Keratinocyte (primary cell): Measurements from ENCODE around the gene LIMA1. TPM values are rescaled to one million over a fixed set of nuclear protein-coding genes. Genes with fewer than 3 reads are reported as not detected.

ENCODE experiments used
- DNase-seq: peaks from one replicate; pipeline ENCODE4 v3.0.0-alpha.2; 2011; ENCODE audit warnings: low read depth, missing footprints, low spot score
- FAIRE-seq: peaks from 2 replicates; lab custom pipeline; 2011; peaks lifted over from hg19 to GRCh38; lab: Jason Lieb, UNC
- H2AFZ ChIP-seq: 2 replicates; pipeline ENCODE4 v1.6.0; 2012; ENCODE audit warnings: low read length, control low read depth, inconsistent platforms; ENCODE audit not compliant: control insufficient read depth
- H3K27ac ChIP-seq: 2 replicates; pipeline ENCODE4 v1.5.1; 2011; ENCODE audit warnings: low read length; ENCODE audit not compliant: control insufficient read depth, insufficient read depth
- H3K27me3 ChIP-seq: 3 replicates; pipeline ENCODE4 v1.6.0; 2011; ENCODE audit warnings: low read length; ENCODE audit not compliant: control insufficient read depth, insufficient read depth; ENCODE audit errors: extremely low read depth
- H3K36me3 ChIP-seq, 2 experiments: 2 replicates in 1 of 2; 3 replicates in 1 of 2; pipeline ENCODE4 v1.5.1; 2011; ENCODE audit warnings: low read length in 2 of 2, mild to moderate bottlenecking in 1 of 2; ENCODE audit not compliant: control insufficient read depth in 2 of 2, insufficient read depth in 2 of 2; ENCODE audit errors: extremely low read depth in 1 of 2
- H3K4me1 ChIP-seq: 3 replicates; pipeline ENCODE4 v1.5.1; 2011; ENCODE audit warnings: low read length; ENCODE audit not compliant: control insufficient read depth, insufficient read depth; ENCODE audit errors: extremely low read depth
- H3K4me2 ChIP-seq: 3 replicates; pipeline ENCODE4 v1.6.0; 2011; ENCODE audit warnings: low read depth, low read length; ENCODE audit not compliant: control insufficient read depth, insufficient read depth; ENCODE audit errors: extremely low read depth
- H3K4me3 ChIP-seq, 3 experiments: fragments of 200-600 bp in 1 of 3; sonication (generic) in 1 of 3; 2 replicates in 2 of 3; 3 replicates in 1 of 3; pipeline ENCODE4 v1.5.1; 2011 to 2016; ENCODE audit warnings: low read length in 3 of 3, mild to moderate bottlenecking in 3 of 3, control low read depth in 2 of 3, inconsistent platforms in 1 of 3, low read depth in 1 of 3, mixed read lengths in 1 of 3, mixed run types in 1 of 3, moderate library complexity in 1 of 3; ENCODE audit not compliant: control insufficient read depth in 2 of 3, insufficient read depth in 2 of 3; ENCODE audit errors: extremely low read depth in 1 of 3
- H3K79me2 ChIP-seq: 2 replicates; pipeline ENCODE4 v1.6.0; 2012; ENCODE audit warnings: low read length; ENCODE audit not compliant: control insufficient read depth, insufficient read depth
- H3K9ac ChIP-seq: 3 replicates; pipeline ENCODE4 v1.6.0; 2011; ENCODE audit warnings: low read length; ENCODE audit not compliant: control insufficient read depth, insufficient read depth; ENCODE audit errors: extremely low read depth
- H3K9me1 ChIP-seq: 3 replicates; pipeline ENCODE4 v1.6.0; 2011; ENCODE audit warnings: low read length; ENCODE audit not compliant: control insufficient read depth, insufficient read depth; ENCODE audit errors: extremely low read depth
- H3K9me3 ChIP-seq: 2 replicates; pipeline ENCODE4 v1.5.1; 2012; ENCODE audit warnings: low read depth, low read length; ENCODE audit not compliant: control insufficient read depth
- H4K20me1 ChIP-seq: 3 replicates; pipeline ENCODE4 v1.6.0; 2011; ENCODE audit warnings: low read length; ENCODE audit not compliant: control insufficient read depth, insufficient read depth; ENCODE audit errors: extremely low read depth
- EZH2 ChIP-seq: IDR thresholded peaks from one replicate; pipeline ENCODE4 v1.6.1; 2012; ENCODE audit warnings: inconsistent platforms, mild to moderate bottlenecking, low read length, moderate library complexity
- dilution Hi-C: fragments of 300-500 bp; cut with MboI; formaldehyde crosslinking; loops from one replicate; pipeline ENCODE4 v1.7.0; 2020; ENCODE audit warnings: low sequenced_read_pairs; ENCODE audit not compliant: extremely low pct_ligation_motif_present
- polyA plus RNA-seq, 5 experiments: library from polyadenylated mRNA; depleted of rRNA in 3 of 5; stranded (reverse) in 3 of 5; stranded (forward) in 1 of 5; unstranded in 1 of 5; fragments of >200 nt; gene quantifications; 1 replicate in 1 of 5; 2 replicates in 3 of 5; 3 replicates in 1 of 5; pipeline versions ENCODE4 v1.2.1 to v1.2.3, GENCODE V29; 2011 to 2012; ENCODE audit warnings: missing spikeins in 2 of 5, low read depth in 1 of 5, low replicate concordance in 1 of 5
- TF ChIP-seq, protein P1 (sequence below), 3 experiments: IDR thresholded peaks in 1 of 3; conservative IDR thresholded peaks in 1 of 3; optimal IDR thresholded peaks in 1 of 3; 2 replicates in 2 of 3; 3 replicates in 1 of 3; pipeline versions ENCODE3 to v1.5.1; 2011; ENCODE audit warnings: low read length in 3 of 3, mild to moderate bottlenecking in 3 of 3, moderate library complexity in 2 of 3, control low read depth in 1 of 3, inconsistent platforms in 1 of 3; ENCODE audit not compliant: insufficient read depth in 2 of 3; ENCODE audit errors: extremely low read depth in 1 of 3

The LIMA1 gene
- polyA plus RNA-seq, 1 donor (not counting 4 experiments of a cell fraction or from before 2014, with no cell fraction given), result 510 TPM

DNA sequence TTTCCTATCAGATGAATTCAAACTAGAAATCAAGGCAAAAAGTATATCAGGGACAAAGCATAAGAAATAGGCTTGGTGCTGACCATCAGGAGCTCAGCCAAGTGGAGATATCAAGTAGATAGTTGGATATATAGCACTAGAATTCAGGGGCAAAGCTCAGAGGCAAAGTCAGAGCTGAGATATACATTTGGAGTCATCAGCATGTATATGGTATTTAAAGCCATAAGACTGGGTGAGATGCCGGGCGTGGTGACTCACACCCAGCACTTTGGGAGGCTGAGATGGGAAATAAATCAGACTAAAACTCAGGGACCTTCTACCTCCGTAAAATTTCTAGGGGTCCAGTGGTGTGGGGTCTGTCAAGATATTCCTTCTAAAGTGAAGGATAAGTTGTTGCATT is 38.9 kb upstream of the LIMA1 start:
- H3K4me2 ChIP-seq, result no peak overlapping the region
- TF ChIP-seq EZH2, result no peak
- TF ChIP-seq, protein P1, sequence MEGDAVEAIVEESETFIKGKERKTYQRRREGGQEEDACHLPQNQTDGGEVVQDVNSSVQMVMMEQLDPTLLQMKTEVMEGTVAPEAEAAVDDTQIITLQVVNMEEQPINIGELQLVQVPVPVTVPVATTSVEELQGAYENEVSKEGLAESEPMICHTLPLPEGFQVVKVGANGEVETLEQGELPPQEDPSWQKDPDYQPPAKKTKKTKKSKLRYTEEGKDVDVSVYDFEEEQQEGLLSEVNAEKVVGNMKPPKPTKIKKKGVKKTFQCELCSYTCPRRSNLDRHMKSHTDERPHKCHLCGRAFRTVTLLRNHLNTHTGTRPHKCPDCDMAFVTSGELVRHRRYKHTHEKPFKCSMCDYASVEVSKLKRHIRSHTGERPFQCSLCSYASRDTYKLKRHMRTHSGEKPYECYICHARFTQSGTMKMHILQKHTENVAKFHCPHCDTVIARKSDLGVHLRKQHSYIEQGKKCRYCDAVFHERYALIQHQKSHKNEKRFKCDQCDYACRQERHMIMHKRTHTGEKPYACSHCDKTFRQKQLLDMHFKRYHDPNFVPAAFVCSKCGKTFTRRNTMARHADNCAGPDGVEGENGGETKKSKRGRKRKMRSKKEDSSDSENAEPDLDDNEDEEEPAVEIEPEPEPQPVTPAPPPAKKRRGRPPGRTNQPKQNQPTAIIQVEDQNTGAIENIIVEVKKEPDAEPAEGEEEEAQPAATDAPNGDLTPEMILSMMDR (optimal IDR thresholded peaks at IDR 0.05 in 1 of 3, IDR thresholded peaks at IDR 0.05 in 1 of 3, conservative IDR thresholded peaks at IDR 0.05 in 1 of 3; ENCODE audit: extremely low read depth in 1 of 3, insufficient read depth in 2 of 3, low read length in 3 of 3), result no peak
- no peaks in the 10 kb centered on the region for H3K27me3 ChIP-seq
- DNase-seq (no peak), FAIRE-seq (no peak)
- no peak overlapping the region for H2AFZ ChIP-seq
- no peaks in the 10 kb centered on the region for H3K9me1 ChIP-seq
- H3K9me3 ChIP-seq, result no peaks in the 10 kb centered on the region
- no peaks in the 10 kb centered on the region for H4K20me1 ChIP-seq
- no peaks in the 10 kb centered on the region for H3K79me2 ChIP-seq
- H3K4me1 ChIP-seq, result no peaks in the 10 kb centered on the region
- H3K27ac ChIP-seq, result no peak overlapping the region
- no peak overlapping the region for H3K4me3 ChIP-seq
- H3K9ac ChIP-seq, result no peak overlapping the region
- dilution Hi-C loops, result no loop called here
- no peaks in the 10 kb centered on the region for H3K36me3 ChIP-seq

DNA sequence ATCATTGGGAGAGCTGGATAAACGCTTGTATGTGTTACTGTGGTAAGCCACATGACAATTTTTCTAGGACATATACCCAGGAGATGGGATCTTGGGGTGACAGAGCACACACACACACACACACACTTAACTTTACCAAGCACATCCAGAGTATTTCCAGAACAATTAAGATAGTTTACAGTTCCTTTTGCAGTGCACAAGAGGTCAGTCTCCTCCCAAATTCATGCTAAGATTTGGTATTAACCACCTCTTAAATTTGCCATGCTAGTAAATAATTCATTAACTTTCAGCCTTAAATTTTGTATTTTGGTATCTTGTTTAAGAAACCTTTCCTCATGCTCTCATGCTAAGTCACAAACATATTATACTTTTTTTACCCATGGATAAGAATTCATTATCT is 33.9 kb upstream of the LIMA1 start:
- Histone ChIP-seq H2AFZ (no peak overlapping the region), H3K27me3 (no peaks in the 10 kb centered on the region), H3K79me2 (no peaks in the 10 kb centered on the region), H3K4me2 (no peak overlapping the region), H3K9ac (no peak overlapping the region), H4K20me1 (no peaks in the 10 kb centered on the region), H3K9me3 (no peaks in the 10 kb centered on the region), H3K27ac (no peak overlapping the region), H3K36me3 (no peaks in the 10 kb centered on the region), H3K4me1 (peaks cover 6% of the 10 kb centered on the region), H3K9me1 (no peaks in the 10 kb centered on the region), H3K4me3 (no peak overlapping the region)
- DNase-seq, result no peak
- TF ChIP-seq, protein P1 (optimal IDR thresholded peaks at IDR 0.05 in 1 of 3, IDR thresholded peaks at IDR 0.05 in 1 of 3, conservative IDR thresholded peaks at IDR 0.05 in 1 of 3; ENCODE audit: extremely low read depth in 1 of 3, insufficient read depth in 2 of 3, low read length in 3 of 3), result no peak
- no peak for TF ChIP-seq EZH2
- FAIRE-seq, result no peak
- dilution Hi-C loops, result no loop called here
